ENCODE measurements around the gene HNRNPF.
"Not testable (repeated sequence)": the region's sequence is repeated elsewhere in the genome, so short reads cannot be mapped to it uniquely, and the experiment has no call there.

The HNRNPF gene

DNA sequence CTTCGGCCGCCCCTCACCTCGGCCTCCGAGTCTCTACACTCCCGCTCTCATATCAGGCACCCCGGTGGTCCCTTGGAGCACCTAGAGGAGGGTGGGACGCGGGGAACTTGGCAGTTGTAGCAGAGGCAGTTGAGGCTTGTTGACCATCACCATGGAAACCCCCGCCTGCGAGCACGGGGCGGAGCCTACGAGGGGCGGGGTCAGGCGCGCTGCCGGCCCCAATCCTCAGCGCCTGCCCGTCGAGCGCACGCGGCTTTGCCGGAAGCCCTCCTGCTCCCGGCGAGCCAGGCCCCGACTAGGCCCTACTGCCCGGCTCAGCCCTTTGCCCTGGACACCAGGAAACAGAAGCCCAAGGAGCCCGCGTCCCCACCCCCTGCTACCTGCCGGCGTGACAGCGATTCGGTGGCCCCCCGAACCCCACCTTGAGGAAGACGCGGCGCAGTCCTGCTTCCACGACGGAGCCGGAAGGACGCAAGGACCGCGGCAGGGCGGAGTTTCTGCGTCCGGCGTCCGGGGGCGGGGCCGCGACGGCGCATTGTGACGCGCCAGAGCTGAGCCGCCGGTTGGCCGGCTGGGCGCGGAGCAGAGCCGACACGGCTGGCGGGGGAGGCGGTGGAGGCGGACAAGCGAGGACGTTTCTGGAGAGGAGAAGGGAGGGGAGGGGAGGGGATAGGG lies at the start of gene HNRNPF:
TSS of gene HNRNPF (minus strand) at position 477 of the 675 bp plus-strand sequence. CDS start 21,302 bp downstream, outside the sequence.
- DNase-seq = peak; percentile 77 to 98 (median 92)

GRCh38 chr10:43458227-43458626 lies 49.2 kb upstream of the HNRNPF start:
- no peak for DNase-seq

DNA sequence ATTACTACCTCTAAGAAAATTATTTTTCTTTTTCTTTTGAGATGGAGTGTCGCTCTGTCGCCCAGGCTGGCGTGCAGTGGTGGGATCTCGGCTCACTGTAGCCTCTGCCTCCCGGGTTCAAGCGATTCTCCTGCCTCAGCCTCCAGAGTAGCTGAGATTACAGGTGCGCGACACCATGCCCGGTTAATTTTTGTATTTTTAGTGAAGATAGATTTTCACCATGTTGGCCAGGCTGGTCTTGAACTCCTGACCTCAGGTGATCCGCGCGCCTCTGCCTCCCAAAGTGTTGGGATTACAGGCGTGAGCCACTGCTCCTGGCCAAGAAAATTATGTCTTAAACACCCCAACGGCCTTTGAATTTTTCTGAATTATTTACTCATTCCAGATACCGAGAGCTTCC lies 47.6 kb upstream of the HNRNPF start:
- DNase-seq = not testable (repeated sequence)

DNA sequence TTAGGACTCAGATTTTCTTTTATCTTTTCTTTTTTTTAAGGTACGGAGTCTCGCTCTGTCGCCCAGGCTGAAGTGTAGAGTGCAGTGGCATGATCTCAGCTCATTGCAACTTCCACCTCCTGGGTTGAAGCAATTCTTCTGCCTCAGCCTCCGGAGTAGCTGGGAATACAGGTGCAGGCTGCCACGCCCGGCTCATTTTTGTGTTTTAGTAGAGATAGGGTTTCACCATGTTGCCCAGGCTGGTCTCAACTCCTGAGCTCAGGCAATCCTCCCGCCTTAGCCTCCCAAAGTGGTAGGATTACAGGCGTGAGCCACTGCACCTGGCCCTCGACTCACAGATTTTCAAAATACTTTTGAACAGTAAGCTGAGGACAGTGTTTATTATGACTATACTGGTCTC lies 45.0 kb upstream of the HNRNPF start:
- not testable (repeated sequence) for DNase-seq

- no peak for DNase-seq
These were observed 44.4 kb upstream of the HNRNPF start for GRCh38 chr10:43453266-43453831.

DNA sequence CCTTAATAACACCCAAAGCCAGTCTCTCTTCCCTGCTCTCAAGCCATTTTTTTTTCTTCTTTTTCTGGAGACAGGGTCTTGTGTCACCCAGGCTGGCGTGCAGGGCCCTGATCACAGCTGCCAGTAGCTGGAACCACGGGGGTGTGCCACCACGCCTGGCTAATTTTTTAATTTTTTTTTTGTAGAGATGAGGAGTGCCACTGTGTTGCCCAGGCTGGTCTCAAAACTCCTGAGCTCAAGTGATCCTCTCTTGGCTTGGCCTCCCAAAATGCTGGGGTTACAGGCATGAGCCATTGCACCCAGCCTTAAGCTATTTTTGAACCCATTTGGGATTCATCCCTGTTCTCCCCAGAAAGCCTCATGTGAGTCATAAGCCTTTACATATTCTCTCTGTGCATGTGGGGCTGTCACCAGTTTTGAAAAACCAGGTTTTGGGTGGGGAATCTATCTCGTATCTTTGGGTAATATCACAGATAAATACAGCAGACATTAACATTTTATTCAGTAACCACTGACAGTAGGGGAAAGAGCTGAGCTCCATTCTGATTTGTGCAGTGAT lies 43.4 kb upstream of the HNRNPF start:
- no peak for DNase-seq

DNA sequence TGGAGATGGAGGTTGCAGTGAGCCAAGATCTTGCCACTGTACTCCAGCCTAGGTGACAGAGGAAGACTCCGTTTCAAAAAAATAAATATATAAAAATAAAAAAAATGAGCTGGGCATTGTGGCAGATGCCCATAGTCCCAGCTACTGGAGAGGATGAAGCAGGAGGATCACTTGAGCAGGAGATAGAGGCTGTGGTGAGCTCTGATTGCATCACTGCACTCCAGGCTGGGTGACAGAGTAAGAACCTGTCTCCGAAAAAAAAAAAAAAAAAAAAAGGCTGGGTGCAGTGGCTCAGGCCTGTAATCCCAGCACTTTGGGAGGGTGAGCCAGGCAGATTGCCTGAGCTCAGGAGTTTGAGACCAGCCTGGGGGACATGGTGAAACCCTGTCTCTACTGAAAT lies 39.8 kb upstream of the HNRNPF start:
- DNase-seq = no peak

DNA sequence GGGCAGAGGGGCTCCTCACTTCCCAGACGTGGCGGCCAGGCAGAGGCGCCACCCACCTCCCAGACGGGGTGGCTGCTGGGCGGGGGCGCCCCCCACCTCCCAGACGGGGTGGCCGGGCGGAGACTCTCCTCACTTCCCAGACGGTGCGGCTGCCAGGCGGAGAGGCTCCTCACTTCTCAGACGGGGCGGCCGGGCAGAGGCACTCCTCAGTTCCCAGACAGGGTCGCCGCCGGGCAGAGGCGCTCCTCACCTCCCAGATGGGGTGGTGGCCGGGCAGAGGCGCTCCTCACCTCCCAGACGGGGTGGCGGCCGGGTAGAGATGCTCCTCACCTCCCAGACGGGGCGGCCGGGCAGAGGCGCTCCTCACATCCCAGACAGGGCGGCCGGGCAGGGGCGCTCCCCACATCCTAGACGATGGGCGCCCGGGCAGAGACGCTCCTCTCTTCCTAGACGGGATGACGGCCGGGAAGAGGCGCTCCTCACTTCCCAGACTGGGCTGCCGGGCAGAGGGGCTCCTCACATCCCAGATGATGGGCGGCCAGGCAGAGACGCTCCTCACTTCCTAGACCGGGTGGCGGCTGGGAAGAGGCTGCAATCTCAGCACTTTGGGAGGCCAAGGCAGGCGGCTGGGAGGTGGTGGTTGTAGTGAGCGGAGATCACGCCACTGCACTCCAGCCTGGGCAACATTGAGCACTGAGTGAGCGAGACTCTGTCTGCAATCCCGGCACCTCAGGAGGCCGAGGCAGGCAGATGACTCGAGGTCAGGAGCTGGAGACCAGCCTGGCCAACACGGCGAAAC lies 37.4 kb upstream of the HNRNPF start:
- not testable (repeated sequence) for DNase-seq

DNA sequence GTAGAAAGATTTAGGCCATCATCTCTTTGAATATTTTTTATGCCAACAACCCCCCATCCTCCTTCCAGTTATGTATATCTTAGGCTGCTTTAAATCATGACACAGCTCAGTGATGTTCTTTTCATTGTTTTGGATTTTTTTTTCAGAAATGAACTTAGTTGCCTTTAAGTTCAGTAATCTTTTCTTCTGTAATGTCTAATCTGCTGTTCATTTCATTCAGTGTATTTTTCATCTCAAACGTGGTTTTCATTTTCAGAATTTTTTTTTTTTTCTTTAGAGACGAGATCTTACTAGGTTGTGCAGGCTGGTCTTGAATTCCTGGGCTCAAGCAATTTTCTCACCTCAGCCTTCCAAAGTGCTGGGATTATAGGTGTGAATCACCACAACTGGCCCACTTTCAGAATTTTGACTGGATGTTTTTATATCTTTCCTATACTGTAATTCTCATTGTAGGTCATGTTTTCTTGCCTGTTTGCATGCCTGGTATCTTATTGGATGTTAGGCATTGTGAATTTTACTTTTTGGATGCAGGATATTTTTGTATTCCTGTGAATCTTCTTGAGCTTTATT lies 36.0 kb upstream of the HNRNPF start:
- DNase-seq = no peak

- no peak for DNase-seq
These were observed 35.3 kb upstream of the HNRNPF start for GRCh38 chr10:43444323-43444722.

- DNase-seq = no peak
These were observed 31.6 kb upstream of the HNRNPF start for GRCh38 chr10:43440463-43441134.

GRCh38 chr10:43437141-43437870 lies 28.3 kb upstream of the HNRNPF start:
- peak in 1 of 14 donors; percentile 22 for DNase-seq

GRCh38 chr10:43436291-43437140 lies 27.5 kb upstream of the HNRNPF start, which contains the start of gene ZNF487:
TSS of gene ZNF487 (plus strand) at chr10:43437111. CDS start at chr10:43475814, 38,703 bp downstream.
- peak; percentile 67 to 97 (median 91) for DNase-seq

GRCh38 chr10:43430926-43431663 lies 22.1 kb upstream of the HNRNPF start:
- DNase-seq = no peak

DNA sequence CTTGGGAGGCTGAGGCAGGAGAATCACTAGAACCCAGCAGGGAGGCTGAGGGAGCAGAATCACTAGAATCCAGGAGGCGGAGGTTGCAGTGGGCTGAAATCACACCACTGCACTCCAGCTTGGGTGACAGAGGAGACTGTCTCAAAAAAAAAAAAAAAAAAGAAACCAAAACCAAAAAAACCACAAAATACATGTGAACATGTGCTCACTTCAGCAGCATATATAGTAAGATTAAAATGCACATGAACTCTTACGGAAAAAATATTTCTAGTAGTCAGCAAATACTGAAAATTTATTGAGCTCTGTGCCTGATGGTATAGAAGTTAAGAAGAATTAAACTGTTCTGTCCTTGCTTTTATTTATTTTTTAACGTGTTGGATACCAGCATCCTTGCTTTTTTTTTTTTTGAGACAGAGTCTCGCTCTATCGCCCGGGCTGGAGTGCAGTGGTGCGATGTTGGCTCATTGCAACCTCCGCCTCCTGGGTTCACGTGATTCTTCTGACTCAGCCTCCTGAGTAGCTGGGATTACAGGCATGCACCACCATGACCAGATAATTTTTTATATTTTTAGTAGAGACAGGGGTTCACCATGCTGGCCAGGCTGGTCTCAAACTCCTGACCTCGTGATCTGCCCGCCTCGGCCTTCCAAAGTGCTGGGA lies 18.3 kb upstream of the HNRNPF start:
- no peak for DNase-seq

DNA sequence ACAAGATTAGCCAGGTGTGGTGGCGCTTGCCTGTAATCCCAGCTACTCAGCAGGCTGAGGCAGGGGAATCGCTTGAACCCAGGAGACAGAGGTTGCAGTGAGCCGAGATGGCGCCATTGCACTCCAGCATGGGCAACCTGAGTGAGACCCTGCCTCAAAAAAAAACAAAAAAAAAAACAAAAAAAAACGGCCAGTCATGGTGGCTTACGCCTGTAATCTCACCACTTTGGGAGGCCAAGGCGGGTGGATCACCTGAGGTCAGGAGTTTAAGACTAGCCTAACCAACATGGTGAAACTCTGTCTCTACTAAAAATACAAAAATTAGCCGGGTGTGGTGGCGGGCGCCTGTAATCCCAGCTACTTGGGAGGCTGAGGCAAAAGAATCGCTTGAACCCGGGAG lies 17.5 kb upstream of the HNRNPF start:
- not testable (repeated sequence) for DNase-seq

DNA sequence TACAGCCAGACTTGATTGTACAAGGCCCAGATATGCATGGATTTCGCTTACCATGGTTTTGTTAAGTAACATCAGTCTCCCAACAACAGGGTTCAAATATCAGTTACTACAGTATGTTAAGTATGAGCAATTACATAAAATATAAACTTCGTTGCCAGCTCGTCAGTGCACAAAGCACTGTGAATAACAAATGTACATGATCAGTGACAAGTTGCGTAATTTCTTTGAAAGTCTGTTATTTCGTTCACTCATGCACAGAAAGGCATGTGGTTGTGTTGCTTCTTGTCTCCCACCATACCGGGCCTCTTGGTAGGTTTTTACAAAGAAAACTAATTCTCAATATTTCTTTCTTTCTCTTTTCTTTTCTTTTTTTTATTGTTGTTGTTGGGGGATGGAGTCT lies 15.4 kb upstream of the HNRNPF start:
- DNase-seq = no peak

GRCh38 chr10:43421944-43422343 lies 13.0 kb upstream of the HNRNPF start:
- DNase-seq = not testable (repeated sequence)

- DNase-seq = no peak
These were observed 12.5 kb upstream of the HNRNPF start for GRCh38 chr10:43421519-43421918.

Data from C1 segment of cervical spinal cord (tissue), 14 donors.